NT2/D1 (cell line): ENCODE measurements around the gene CSNK1D.
"Not testable (repeated sequence)": the region's sequence is repeated elsewhere in the genome, so short reads cannot be mapped to it uniquely, and the experiment has no call there.

Experiments
- DNase-seq: peaks from one replicate; pipeline ENCODE4 v3.0.0-alpha.2; 2011; ENCODE audit warnings: low read depth, low spot score
- H3K27me3 ChIP-seq: 2 replicates; pipeline ENCODE4 v1.6.0; 2011; ENCODE audit warnings: mild to moderate bottlenecking; ENCODE audit not compliant: insufficient read length, insufficient read depth
- H3K36me3 ChIP-seq: 2 replicates; pipeline ENCODE4 v1.6.1; 2011; ENCODE audit warnings: mild to moderate bottlenecking, low read length, mixed read lengths; ENCODE audit not compliant: insufficient read depth, insufficient read length
- H3K4me1 ChIP-seq: 2 replicates; pipeline ENCODE4 v1.5.1; 2011; ENCODE audit not compliant: insufficient read depth, insufficient read length
- H3K4me3 ChIP-seq: 2 replicates; pipeline ENCODE4 v1.5.1; 2011; ENCODE audit warnings: low read depth; ENCODE audit not compliant: insufficient read length
- H3K9ac ChIP-seq: 2 replicates; pipeline ENCODE4 v1.6.0; 2011; ENCODE audit warnings: low read depth; ENCODE audit not compliant: insufficient read length
- H3K9me3 ChIP-seq: 2 replicates; pipeline ENCODE4 v1.5.1; 2011; ENCODE audit warnings: mild to moderate bottlenecking, low read length; ENCODE audit not compliant: insufficient read depth
- SUZ12 ChIP-seq: IDR thresholded peaks from 2 replicates; pipeline ENCODE4 v1.6.1; 2011; ENCODE audit not compliant: insufficient read length, insufficient read depth; ENCODE audit errors: extremely low read depth
- YY1 ChIP-seq: IDR thresholded peaks from 2 replicates; pipeline ENCODE4 v1.6.1; 2011; ENCODE audit not compliant: insufficient read length, insufficient read depth
- ZNF274 ChIP-seq: IDR thresholded peaks from 2 replicates; pipeline ENCODE4 v1.6.1; 2011; ENCODE audit warnings: mild to moderate bottlenecking, low read depth, low read length

The CSNK1D gene

DNA sequence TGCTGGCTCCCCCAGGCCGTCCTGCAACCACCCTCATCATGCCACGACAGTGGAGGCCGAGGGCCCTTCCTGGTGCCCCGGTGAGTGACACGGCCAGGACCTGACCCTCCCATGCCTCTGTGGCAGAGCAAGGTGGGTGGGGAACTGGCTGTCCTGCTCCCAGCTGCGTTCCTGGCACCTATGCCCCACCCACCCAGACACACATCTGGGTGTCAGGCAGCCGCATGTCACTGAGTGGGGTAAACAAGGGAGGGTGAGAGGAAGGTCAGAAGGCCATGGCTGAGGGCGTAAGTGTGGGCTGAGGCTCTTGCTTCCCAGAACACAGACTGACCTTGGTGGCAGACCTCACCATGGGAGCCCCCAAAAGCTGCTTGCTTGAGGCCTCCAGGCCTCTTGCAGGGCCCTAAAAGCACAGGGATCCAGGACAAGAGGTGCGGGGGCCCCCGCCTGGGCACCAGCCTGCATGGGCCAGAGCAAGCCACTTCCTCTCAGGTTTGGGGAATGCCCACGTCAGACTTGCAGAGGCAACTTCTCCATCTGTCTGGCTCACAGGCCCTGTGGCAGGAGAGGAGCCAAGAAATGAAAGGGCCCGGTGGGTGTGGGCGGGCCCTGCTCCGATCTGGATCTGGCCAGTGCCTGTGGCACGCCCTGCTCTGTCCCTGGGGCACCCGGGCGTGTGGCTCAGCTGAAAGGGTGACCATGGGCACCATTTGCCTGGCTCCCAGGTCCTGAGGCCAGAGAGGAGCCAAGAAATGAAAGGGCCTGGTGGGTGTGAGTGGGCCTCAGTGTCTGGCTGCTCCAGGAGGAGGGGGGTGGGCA is 57.0 kb downstream of the CSNK1D start:
- no peak for DNase-seq
- H3K9me3 ChIP-seq, result 0 out of 2 replicates have a peak, but pooled peaks cover 3% of the 10 kb centered on the region
- H3K36me3 ChIP-seq, result no peaks in the 10 kb centered on the region
- no peak overlapping the region for H3K4me3 ChIP-seq
- no peak overlapping the region for H3K9ac ChIP-seq
- H3K4me1 ChIP-seq, result peaks cover 15% of the 10 kb centered on the region
- H3K27me3 ChIP-seq, result peaks cover 14% of the 10 kb centered on the region
- TF ChIP-seq ZNF274 (no peak), YY1 (no peak), SUZ12 (no peak)

DNA sequence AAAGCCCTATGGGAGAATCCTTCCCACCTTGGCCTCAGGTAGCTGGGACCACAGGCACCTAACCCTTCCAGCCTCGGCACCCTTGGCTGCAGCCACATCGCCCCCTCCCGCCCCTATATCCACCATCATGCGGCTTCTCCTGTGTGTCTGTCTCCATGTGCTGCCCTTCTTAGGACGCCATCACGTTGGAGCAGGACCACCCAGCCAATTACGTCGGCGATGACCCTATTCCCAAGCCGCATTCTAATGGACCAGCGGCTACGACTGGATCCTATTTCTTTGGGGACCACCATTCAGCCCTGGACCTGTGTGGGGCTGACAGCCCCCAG is 57.6 kb downstream of the CSNK1D start:
- H3K9ac ChIP-seq, result no peak overlapping the region
- H3K27me3 ChIP-seq, result peaks cover 14% of the 10 kb centered on the region
- no peak overlapping the region for H3K4me3 ChIP-seq
- TF ChIP-seq ZNF274 (no peak), YY1 (no peak)
- 0 out of 2 replicates have a peak, but pooled peaks cover 3% of the 10 kb centered on the region for H3K9me3 ChIP-seq
- no peaks in the 10 kb centered on the region for H3K36me3 ChIP-seq
- no peak for DNase-seq
- H3K4me1 ChIP-seq, result peaks cover 15% of the 10 kb centered on the region

DNA sequence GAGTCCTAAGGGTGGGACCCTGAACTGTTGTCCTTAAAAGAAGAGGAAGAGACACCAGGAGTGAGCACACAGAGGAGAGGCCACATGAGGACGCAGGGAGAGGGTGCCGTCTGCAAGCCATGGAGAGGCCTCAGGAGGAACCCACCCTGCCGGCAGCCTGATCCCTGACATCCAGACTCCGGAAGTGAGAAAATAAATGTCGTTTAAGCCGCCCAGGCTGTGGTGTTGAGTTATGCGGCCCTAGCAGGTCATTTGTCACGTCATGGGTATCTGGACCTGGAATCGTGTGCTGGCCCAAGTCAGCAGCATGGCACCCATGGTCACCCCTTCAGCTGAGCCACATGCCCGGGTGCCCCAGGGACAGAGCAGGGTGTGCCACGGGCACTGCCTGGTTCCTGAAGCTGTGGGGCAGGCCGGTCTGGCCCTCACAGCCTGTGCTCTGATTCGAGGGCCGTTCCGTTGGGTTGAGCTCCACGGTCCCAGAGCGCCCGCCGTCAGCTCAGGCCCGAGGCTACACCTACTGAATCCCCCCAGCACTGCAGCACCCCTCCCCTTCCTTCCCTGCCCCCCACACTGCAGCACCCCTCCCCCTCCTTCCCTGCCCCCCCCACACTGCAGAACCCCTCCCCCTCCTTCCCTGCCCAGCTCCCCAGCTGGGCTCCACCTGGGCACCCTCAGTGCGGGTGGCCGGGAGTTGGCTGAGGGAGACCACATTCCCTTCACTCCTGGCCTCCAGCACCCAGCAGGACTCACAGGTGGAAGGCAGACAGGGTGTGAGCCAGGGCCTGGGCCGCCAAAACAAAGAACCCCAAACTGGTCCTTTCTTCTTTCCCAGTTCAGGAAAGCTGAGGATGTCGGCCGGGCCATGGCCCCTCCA is 58.2 kb downstream of the CSNK1D start:
- TF ChIP-seq YY1 (no peak), ZNF274 (no peak), SUZ12 (no peak)
- Histone ChIP-seq H3K9me3 (0 out of 2 replicates have a peak, but pooled peaks cover 2% of the 10 kb centered on the region), H3K4me1 (peaks cover 15% of the 10 kb centered on the region), H3K9ac (no peak overlapping the region), H3K27me3 (peaks cover 14% of the 10 kb centered on the region), H3K4me3 (no peak overlapping the region), H3K36me3 (no peaks in the 10 kb centered on the region)
- DNase-seq, result no peak

DNA sequence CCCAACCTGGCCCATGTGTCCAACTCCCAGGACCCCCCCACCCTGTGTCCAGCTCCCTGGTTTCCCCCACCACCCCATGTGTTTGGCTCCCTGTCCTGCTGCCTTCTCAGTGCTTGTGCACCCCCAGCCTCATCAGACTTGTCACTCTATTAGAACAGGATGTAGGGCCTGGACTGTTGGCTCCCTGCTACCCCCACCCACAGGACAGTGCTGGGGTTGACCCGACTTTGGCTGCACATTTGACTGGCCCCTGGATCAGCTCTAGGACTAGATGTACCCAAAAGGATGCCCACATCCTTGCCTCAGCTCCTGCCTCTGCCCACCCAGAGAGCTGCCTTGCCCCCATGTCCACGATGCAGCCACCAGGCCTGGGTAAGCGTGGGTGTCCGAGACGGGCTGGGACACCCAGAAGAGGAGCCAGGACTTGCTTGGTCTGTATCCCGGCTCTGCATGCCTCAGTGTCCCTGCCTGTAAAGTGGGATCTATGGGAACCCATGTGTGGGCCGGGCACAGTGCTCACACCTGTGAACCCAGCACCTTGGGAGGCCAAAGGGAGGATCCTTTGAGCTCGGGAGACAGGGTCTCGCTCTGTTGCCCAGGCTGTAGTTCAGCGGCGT is 59.4 kb downstream of the CSNK1D start:
- H3K27me3 ChIP-seq, result peaks cover 14% of the 10 kb centered on the region
- H3K36me3 ChIP-seq, result peaks cover 2% of the 10 kb centered on the region
- H3K4me1 ChIP-seq, result peaks cover 15% of the 10 kb centered on the region
- no peak overlapping the region for H3K4me3 ChIP-seq
- no peak overlapping the region for H3K9ac ChIP-seq
- no peaks in the 10 kb centered on the region for H3K9me3 ChIP-seq
- TF ChIP-seq SUZ12, result no peak
- TF ChIP-seq ZNF274, result no peak
- no peak for TF ChIP-seq YY1
- no peak for DNase-seq

DNA sequence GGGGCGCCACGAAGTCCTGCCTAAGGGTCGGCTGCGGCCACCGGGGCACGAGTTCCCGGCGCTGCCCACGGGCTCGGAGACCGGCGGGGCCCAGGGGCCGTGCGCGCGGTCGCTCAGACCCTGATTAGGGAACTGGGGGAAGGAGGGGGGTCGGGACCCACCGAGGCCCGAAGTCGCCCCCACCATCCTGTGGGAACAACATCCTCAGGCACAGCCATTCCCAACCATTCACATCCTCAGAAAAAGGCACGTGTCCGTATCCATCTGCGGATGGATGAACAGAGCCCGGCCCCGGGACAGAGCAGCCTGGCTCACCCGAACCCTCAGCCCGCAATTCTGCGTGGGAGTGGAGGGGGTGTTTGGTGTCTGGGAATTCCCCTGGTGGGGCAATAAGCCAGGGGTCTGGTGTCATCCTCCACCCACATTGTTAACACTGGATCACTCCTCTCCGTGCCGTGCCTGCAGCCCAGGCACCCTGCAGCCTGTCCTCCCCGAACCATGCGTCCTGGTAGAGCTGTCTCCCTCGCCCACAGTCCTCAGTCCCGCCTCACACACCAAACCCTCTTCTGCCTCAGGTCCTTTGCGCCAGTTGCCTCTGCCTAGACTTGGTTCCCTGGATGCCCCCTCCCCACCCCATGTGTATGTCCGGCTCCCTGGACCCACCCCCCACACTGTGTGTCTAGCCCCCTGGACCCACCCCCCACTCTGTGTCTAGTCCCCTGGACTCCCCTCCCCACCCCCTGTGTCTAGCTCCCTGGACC is 60.1 kb downstream of the CSNK1D start:
- Histone ChIP-seq H3K4me1 (peaks cover 11% of the 10 kb centered on the region), H3K36me3 (peaks cover 2% of the 10 kb centered on the region), H3K27me3 (peaks cover 14% of the 10 kb centered on the region), H3K9ac (peak overlapping the region; percentile 85), H3K9me3 (no peaks in the 10 kb centered on the region), H3K4me3 (peak overlapping the region; percentile 76)
- DNase-seq, result no peak
- TF ChIP-seq SUZ12, result peak; percentile 14
- TF ChIP-seq ZNF274, result no peak
- TF ChIP-seq YY1, result no peak

DNA sequence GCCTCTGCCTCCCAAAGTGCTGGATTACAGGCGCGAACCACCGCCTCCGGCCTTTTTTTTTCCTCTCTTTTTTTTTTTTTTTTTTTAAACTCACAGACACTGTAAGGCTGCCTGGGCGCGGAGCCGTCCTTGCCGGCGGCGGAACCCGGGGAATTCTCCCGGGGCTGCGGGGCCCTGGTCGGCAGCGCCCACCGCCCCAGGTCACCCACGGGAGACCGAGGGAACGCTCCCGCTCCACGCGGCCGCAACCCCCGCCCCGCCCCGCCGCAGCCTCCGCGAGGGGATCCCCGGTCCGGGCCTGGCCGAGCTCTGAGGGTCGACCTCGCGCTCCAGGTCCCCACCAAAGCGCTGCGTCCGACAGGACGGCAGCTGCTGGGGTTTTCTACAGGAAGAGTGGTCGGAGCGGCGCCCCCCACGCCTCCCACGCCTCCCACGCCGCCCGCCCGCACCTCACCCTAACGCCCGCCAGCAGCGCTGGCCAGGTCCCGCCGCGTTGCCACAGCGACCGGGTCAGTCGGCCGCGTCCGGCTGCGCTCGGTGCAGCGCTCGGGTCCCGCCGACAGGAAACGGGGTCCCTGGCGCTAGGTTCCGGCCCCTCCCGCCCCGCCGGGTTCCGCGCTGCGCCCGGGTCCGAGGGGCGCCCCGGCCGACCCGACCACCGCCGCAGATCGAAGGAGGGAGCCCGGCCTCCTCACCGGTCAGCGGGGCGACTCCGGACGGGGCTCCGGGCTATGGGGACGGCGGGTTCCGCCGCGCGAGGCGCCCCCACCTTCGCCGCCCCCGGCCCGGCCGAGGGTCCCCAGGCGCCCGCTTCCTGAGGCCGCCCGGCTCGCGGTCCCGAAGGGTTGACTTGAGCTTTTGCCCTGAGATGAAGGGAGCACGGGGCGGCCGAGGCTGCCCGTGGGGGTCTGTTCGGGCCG is 60.9 kb downstream of the CSNK1D start, which contains the start of gene CCDC57:
CCDC57 (minus strand) TSS at position 512 of the 920 bp plus-strand sequence. CDS start 10,898 bp downstream, outside the sequence.
- H3K36me3 ChIP-seq, result peaks cover 7% of the 10 kb centered on the region
- peaks cover 10% of the 10 kb centered on the region for H3K4me1 ChIP-seq
- no peak for TF ChIP-seq YY1
- TF ChIP-seq ZNF274, result no peak
- no peak for TF ChIP-seq SUZ12
- DNase-seq, result no peak
- H3K27me3 ChIP-seq, result peaks cover 14% of the 10 kb centered on the region
- H3K9me3 ChIP-seq, result no peaks in the 10 kb centered on the region
- H3K9ac ChIP-seq, result peak within 1 kb of the TSS; percentile 85
- H3K4me3 ChIP-seq, result peak within 1 kb of the TSS; percentile 76

DNA sequence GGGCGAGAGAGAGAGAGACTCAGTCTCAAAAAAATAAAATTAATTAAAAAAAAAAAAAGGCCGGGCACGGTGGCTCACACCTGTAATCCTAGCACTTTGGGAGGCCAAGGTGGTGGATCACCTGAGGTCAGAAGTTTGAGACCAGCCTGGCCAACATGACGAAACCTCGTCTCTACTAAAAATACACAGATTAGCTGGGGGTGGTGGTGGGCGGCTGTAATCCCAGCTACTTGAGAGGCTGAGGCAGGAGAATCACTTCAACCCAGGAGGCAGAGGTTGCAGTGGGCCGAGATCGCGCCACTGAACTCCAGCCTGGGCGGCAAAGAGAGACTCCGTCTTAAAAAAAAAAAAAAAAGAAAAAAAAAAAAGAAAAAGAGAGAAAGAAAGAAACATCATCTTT is 62.8 kb downstream of the CSNK1D start:
- not testable (repeated sequence) for H3K9ac ChIP-seq, H3K4me1 ChIP-seq, H3K9me3 ChIP-seq, H3K4me3 ChIP-seq, DNase-seq
- Histone ChIP-seq H3K36me3 (peaks cover 15% of the 10 kb centered on the region), H3K27me3 (peaks cover 14% of the 10 kb centered on the region)
